ENCODE data around the gene STARD13.

GRCh38 chr13:33280923-33281322, 4.6 kb downstream of the STARD13 start:
- TF ChIP-seq SUZ12 (IDR thresholded peaks at IDR 0.05; ENCODE audit: extremely low read depth, insufficient read depth, insufficient read length) (no peak), ZNF274 (IDR thresholded peaks at IDR 0.05; ENCODE audit: low read depth, low read length) (no peak), YY1 (IDR thresholded peaks at IDR 0.05; ENCODE audit: insufficient read depth, insufficient read length) (no peak)

Data from NT2/D1 (cell line).